Fibroblast of pulmonary artery (primary cell): Measurements from ENCODE around the gene RHBDF2.

Source experiments
- DNase-seq: peaks from one replicate; pipeline ENCODE4 v3.0.0-alpha.2; 2010; ENCODE audit warnings: low read depth
- H3K4me3 ChIP-seq: replicated peaks from 2 replicates; pipeline ENCODE4 v1.5.1; 2011; ENCODE audit warnings: low read depth, mild to moderate bottlenecking, control low read depth, low read length, moderate library complexity
- CTCF ChIP-seq: IDR thresholded peaks from 2 replicates; pipeline ENCODE4 v1.5.1; 2011; ENCODE audit warnings: mild to moderate bottlenecking, control low read depth, low read length, inconsistent platforms; ENCODE audit errors: missing control alignments

Gene RHBDF2

DNA sequence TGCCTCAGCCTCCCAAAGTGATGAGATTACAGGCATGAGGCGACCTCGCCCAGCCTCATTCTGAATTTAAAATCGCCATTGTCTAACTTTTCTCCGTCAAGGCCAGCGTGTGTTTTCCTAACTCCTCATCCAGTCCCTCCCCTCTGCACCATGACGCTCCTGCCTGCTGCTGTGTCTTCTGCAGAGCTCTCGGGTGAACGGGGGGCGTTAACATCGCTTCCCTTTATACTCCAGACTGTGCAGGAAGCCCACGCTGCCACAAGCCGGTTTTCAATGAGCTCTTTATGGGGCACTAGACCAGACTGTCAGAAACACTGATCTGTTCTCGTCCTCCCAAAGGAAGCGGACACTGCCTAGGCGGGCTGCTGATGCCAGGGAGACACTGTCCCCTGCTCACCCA is 20.6 kb downstream of the RHBDF2 start:
- DNase-seq, result no peak
- no peak overlapping the region for H3K4me3 ChIP-seq
- no peak for TF ChIP-seq CTCF

DNA sequence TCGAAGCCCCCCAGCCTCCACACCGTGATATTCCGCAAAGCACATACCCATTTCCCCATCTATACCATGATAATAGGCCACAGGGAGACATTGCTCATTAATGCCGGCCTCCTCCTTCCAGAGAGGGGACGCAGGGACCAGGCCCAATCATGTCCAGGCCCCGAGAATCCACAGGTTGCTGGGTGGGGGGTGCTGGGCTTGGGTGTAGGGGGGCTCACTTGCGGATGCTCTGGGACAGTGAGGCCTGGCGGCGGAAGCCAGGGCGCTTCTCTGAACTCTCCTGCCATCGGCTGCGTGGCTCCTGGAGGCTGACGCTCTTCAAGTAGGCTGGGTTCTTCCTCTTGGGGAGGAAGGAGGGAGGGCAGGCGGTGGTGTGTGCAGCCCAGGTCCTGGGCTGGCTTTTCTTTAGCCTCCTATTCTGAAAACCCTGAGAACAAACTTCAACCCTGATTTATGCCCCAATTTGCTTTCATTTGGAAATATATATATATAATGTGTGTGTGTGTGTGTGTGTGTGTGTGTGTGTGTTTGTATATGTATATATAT is 21.6 kb downstream of the RHBDF2 start:
- no peak for DNase-seq
- no peak for TF ChIP-seq CTCF
- no peak overlapping the region for H3K4me3 ChIP-seq

DNA sequence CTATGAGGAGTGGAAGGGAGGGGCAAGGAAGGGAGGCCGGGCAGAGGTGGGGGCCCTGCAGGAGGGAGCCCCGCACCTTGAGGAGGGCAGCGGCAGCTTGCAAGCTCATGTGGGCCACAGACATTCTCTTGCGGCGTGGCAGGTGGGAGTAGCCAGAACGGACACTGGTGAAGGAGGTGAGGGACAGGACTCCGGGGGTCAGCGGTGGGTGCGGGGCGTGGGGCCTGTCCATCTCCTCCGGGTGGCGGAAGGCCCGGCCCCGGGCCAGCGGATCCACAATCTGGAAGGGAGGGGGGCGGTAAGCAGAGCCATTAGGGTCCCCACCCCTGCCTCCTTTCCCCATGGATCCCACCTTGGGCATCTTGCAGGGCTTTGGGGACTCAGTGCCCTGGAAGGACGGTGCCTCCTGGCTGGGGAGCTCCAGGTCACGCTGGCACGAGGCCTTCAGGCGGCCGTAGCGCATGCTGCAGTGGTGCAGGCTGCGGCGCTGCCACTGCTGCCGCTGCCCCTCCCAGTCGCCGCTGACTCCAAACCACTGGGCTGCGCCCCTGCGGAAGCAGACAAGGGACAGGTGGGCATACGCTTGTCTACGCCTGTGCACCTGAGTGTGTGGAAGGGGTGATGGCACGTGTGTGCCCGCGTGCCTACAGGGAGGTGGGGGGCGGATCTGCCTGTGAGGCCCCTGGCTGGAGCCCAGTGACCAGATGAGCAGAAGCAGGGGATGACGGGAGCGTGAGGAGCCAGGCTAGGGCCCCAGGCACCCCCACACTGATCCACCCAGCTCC is 22.3 kb downstream of the RHBDF2 start:
- no peak overlapping the region for H3K4me3 ChIP-seq
- DNase-seq, result no peak
- TF ChIP-seq CTCF, result no peak

- no peak overlapping the region for H3K4me3 ChIP-seq
- no peak for DNase-seq
- no peak for TF ChIP-seq CTCF
Measured at GRCh38 chr17:76478097-76478496, 23.1 kb downstream of the RHBDF2 start.

GRCh38 chr17:76477576-76477975 is 23.6 kb downstream of the RHBDF2 start:
- DNase-seq, result no peak
- no peak for TF ChIP-seq CTCF
- no peak overlapping the region for H3K4me3 ChIP-seq

- H3K4me3 ChIP-seq, result no peak overlapping the region
- DNase-seq, result no peak
- TF ChIP-seq CTCF, result no peak
Measured at GRCh38 chr17:76476736-76477135, 24.5 kb downstream of the RHBDF2 start.

DNA sequence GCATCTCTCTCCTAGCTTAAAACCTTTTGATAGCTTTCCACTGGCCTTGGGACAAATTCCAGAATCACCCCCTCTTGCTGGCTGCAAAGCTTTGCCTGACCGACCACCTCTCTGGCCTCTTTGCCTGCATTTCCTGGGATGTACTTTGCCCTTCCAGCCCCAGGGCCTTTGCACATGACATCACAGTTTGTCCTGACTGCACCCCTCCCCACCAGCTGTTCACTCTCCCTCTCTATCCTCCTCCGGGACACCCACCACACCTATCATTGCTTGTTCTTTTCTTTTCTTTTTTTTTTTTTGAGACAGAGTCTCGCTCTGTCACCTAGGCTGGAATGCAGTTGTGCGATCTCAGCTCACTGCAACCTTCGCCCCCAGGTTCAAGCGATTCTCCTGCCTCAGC is 25.9 kb downstream of the RHBDF2 start:
- DNase-seq, result no peak
- TF ChIP-seq CTCF, result no peak
- no peak overlapping the region for H3K4me3 ChIP-seq
